Suppressor macrophage treated with lipopolysaccharide for 4 hours (primary cell): ENCODE results near the gene CMTM3.
A peak's percentile ranks its signal among the peaks of the same experiment; 100 is the strongest.
"Not testable (repeated sequence)": the region's sequence is repeated elsewhere in the genome, so short reads cannot be mapped to it uniquely, and the experiment has no call there.

Experiments used
- DNase-seq: peaks from one replicate; pipeline ENCODE4 v3.0.0-alpha.2; 2020

Gene CMTM3

DNA sequence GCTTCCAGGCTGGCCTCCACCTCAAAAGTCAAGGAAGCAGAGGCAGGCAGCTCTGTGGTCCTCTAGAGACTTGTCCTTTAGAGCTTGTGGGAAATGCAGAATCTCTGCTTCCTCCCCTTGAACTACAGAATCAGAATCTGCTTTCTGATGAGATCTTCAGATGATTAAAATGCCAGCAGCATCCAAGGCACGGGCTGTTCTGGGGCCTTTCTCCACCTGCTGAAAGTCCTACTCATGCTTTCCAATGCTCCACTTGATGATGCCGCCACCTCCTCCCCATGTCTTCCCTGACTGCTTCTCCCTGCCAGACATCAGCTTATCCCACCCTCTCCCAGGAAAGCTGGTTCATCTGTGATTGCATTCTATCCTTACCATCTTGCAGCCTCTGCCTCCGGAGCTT, 33.3 kb downstream of the CMTM3 start:
- DNase-seq: no peak

DNA sequence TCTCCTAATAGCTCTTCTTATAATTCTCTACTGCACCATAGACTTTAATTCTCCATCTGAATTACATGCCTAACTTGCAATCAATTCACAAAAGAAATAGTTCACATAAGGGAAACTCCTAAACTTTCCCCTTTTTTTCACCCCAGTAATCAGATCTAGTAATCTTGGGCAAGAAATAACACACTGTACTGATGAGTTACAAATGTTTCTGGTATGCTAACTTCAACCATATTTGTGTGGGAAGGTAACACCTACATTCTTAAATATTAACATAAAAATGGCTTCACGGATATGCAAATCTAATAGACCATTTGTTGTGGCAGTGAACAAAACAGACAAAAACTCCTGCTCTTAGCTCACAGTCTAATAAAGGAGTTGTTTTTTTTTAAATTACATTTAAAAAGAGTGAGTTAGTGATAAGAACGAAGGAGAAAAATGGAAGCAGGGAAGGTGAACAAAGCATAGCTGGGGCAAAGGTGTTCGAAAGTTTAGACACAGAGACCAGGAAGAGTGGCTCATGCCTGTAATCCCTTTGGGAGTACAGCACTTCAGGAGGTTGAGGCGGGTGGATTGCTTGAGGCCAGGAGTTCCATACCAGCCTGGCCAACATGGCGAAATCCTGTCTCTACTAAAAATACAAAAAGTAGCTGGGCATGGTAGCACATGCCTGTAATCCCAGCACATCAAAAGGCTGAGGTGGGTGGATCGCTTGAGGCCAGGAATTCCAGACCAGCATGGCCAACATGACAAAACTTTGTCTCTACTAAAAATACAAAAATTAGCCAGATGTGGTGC, 34.8 kb downstream of the CMTM3 start:
- no peak for DNase-seq

DNA sequence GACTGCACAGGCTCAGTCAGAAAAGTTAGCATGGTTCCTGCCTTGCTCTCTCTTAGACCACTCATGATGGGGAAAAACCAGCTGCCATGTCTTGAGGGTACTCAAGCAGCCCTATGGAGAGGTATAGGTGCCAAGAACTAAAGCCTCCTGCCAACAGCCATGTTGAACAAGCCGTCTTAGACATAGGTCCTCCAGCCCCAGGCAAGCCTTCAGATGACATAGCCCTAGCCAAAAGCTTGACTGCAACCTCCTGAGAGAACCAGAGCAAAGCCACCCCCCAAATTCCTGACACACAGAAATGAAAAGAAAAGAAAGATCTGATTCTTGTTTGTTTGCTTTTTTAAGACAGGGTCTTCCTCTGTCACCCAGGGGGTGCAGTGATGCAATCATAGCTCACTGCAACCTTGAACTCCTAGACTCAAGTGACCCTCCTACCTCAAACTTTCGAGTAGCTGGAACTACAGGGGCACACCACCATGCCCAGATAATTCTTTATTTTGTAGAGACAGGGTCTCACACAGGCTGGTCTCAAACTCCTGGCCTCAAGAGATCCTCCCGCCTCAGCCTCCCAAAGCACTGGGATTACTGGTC, 36.3 kb downstream of the CMTM3 start:
- DNase-seq: no peak

DNA sequence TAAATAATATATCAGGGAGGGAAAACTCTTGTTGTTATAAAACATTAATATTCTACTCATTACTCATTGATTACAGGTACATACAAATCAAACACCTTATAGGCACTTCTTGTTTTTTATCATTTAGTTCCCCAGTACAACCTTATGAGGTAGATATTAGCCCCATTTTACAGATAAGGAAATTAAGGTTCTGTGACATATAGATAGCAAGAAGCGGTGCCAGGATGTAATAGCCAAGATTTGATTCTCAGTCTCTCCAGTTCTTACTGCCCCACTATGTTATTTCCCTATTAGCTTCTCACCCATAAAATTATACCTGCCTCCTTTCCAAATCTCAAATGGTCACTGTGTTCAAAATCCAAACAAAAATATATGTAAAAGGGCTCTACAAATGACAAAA, 36.9 kb downstream of the CMTM3 start:
- no peak for DNase-seq

DNA sequence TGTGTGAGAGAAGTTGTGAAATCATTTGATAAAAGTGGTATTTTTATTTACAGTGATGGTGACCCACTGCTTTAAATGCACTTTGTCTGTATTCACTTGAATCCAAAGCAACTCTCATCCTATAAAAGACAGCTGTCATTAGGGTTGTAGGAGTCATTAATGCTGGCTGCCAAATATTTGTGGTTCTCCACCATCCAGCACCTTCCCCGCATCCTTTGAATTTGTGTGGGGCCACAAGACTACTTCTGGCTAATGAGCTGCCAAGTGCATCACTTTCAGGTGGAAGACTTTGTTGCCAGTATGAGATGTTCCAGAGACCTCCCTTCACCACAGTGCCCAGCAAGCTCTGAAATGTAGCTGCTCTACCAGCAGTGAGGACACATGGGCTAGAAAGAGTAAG, 43.4 kb downstream of the CMTM3 start:
- no peak for DNase-seq

DNA sequence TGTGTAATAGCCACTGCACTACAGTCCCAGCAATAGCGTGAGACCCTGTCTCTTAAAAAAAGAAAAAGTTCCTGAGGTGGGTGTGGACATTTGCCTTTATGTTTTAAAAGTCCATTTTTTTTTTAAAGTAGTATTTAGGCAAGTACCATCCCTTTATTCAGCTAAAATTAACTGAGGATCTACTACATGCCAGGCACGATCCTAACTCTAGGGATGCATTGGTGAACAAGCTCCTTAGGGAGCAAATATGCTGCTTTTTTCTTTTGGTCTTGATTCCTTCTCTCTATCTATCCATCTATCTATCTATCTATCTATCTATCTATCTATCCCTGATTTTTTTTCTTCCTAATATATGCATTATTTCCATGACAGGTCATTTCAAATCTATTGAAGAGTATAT, 44.7 kb downstream of the CMTM3 start:
- DNase-seq: no peak

DNA sequence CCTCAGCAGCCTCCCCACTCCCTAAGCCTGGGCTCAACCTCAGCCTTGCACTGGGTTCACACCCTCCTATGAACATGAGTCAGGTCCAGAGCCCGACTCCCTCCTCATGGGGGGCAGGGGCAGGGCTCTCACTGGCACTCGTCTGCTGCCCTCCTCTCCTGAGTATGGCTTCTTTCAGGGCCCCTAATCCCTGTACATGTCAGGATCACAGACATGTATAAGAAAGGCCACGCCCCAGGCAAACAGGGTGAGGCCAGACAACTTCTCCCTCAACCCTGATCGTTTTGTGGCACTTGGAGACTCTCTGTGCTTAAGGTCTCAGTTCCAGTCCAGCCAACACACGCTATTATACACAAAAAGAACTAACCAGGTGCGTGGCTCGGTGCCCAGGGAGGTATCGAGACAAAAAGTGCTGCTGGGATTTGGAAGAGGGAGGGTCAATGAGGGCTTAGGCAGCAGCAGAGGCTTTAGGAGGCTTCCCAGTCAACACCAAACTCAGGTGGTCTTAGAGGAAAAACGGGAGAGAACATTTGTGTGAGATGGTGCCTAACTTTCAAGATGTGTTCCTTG, 45.2 kb downstream of the CMTM3 start:
- DNase-seq: no peak

DNA sequence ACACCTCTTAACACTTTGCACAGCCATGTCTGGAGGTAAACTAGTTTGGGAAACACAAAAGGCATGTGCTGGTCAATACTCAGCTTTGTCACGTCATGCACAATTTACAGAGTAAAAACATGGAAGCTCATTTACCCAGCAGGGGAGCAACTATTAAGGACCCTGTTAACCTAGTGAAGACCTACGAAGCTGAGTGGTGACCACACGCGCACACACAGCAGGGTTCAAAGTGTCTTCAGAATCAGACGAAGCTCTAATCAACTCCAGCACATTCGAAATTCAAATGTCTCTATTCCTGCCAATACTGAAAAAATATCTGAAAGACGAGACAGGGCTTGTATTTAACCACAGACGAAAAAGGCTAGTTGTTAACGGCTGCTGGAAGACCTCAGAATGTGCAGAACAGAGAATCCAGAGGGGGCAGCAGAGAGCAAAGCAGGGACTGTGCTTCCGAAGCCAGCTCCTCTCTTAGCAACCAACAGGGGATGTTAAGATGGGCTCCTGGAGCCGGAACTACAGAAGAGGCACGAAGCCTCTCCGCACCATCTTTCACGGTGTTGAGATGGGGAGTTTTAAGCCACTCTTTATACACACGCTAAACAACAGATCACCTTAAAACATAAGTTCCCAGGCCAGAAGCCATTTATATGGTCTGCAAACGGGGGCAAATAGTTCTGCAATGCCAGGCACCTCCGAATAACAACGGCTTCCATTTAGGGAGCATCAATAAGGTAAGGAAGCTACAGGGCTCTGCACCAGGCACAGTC, 46.4 kb downstream of the CMTM3 start:
- peak; percentile 84 for DNase-seq

DNA sequence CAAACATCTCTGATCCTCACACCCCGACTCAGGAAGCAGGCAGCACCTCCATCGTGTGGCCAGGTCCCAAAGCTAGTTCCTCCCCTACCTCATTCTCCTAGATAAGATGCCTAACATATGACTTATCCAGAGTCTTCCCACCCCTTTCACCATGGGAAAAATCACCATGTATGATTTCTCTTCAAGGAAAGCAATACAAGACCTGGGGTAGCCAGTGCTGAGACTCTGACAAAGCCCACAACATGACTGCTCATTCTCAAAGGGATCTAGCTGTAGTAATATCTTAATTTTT, 46.9 kb downstream of the CMTM3 start:
- no peak for DNase-seq

DNA sequence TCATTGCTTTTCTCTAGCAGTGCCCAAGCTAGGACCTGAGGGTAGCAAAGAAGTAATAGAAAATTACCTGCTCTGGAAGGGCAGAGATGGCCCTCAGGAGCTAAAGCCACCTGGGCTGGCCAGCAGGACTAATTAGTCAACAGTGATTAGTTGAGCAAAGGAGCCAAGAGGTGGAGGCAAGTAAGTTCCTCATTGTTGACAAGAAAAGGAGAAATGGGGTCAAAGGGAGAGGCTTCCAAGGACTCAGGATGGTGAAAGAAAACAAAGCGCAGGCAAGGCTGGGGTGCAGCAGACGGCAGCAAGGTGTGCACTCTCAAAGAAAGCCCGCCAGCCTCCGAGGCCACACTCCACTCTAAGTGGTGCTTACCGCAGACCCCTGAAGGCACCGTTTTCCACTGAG, 47.5 kb downstream of the CMTM3 start:
- peak; percentile 11 for DNase-seq

DNA sequence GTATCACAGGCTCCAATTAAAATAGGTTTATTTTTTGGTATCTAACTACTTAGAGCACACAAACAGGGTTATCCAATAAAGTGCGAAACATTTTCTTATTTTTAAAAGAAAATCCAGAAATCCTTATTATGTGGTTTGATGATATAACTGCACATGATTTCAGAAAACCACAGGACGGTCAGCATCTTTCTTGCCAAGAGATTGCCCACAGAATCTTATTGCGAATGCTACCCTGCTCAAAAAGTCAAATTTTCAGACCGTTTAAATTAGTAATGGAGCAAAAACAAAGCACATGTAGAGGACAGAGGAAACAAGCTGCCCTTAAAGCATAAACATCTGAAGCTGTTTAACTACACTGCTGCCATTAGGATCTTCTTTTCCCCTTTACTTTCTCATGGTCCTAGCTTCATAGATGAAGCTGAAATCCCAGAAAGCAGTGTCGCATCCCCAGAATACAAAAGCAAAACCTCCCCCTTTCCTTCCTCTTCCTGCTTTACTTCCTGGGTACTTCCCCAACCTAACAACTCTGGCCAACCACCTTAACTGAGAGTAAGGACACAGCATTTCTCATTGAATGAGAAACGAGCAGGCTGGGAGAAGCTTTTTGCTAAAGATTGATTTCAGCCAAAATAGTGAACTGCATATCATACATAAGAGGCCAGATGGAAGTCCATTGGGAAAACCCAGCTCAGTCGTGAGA, 48.3 kb downstream of the CMTM3 start:
- DNase-seq: peak; percentile 28

DNA sequence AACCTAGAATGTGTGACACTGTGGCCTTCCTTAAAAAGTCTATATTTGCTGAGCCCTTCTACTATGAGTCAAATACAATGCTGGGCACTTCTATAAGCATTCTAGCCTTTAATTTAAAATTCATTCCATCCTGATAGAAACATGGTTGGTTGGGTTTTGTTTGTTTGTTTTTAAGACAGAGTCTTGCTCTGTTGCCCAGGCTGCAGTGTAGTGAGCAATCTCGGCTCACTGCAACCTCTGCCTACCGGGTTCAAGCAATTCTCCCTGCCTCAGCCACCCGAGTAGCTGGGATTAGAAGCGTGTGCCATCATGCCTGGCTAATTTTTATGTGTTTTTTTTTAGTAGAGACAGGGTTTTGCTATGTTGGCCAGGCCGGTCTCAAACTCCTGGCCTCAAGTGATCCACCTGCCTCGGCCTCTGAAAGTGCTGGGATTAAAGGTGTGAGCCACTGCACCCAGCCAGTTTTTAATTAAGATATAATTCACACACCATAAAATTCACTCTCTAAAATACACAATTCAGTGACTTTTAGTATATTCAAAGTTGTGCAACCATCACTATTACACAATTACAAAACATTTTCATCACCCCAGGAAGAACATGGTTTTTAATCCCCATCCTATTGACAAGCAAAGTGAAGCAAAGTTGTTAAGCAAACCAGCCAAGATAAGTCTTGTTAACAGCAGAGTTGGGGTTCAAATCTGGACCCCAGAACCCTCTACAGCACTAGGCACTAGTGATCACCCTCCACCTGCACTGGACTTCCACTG, 49.3 kb downstream of the CMTM3 start:
- DNase-seq: peak; percentile 51

DNA sequence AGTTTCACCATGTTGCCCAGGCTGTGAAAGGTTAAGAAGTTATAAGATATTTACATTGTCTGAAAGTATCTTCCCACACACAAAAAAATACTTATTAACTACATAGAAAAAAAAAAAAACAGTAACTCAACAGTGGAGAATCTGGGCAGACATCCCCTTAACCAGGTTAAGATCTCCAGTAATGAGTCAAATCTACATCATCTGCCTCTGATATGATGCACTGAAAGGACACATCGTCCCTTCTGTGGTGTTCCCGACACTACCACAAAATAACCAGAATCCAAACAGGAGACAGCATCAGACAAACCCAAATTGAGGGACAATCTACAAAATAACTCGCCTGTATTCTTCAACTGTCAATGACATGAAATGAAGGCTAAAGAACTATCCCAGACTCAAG, 52.0 kb downstream of the CMTM3 start:
- no peak for DNase-seq

DNA sequence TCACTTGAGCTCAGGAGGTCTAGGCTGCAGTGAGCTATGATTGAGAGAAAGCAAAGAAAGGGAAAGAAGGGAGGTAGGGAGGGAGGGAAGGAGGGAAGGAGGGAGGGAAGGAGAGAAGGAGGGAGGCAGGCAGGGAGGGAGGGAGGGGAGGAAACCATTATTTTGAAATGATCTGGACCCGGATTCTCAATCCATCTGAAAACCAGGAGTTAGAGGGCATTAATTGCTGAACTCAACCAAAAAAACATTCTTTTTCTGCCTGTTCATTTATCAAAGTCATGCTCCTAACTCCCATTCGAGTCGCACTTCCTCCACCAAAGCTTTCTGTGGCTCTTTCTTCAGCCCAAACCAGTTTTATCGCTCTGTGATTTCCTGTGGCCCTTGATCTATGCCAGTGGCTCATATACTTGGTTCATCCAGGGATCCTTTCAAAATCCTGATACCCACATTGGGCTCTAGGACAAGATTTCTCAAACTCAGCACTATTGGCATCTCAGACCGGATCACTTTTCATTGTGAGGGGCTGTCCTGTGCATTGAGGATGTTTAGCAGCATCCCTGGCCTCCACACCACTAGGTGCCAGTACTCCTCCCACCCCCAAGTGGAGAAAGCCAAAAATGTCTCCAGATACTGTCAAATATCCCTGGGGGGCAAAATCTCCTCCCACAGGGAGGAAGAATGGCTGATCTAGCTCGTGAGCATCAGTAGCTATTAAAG, 53.8 kb downstream of the CMTM3 start:
- DNase-seq: no peak

DNA sequence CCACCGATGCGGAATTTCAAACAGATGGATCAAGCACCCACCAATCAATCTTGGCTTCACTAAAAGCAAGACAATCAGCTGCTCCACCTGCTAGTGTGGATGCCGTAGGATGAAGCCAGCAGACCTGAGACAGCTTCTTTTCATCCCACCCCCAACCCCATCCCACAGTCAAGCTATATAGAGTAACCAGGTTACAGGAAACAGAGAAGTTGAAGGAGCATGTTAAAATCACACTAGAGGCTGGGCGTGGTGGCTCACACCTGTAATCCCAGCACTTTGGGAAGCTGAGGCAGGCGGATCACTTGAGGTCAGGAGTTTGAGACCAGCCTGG, 54.3 kb downstream of the CMTM3 start:
- no peak for DNase-seq

DNA sequence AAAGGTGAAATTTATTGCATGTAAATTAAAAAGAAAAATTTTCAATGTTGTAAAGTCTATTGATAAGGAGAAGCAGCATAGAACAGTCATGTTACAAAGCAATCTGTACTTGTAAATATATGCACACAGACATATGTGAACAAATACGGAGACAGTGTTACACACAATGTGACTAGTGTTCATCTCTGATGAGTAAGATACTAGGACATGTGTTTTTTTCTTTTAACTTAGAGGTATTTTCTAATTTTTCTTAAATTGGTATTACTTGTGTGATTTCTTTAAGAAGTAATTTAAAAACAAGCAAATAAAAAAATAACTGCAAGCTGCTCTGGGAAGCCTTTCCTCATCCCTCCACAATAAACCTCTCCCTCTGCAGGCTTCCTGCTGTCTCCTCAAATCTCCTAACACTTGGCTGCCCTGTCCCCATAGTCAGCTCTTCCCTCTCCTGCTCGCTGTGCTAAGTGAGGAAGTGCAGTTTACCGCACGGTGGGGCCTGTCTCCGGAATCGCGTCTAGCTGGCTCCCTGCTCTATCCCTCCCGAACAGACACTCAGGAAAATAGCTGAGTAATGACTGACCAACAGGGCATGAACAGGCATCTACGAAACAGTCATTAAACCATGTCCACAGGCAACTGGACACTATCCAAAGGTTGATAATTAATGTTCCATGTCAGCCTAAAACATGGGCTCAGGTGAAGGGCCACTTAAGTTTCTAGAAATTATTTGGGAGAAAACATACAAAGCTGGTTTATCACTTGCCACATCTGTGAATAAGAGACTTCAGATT, 56.1 kb downstream of the CMTM3 start:
- peak; percentile 66 for DNase-seq

DNA sequence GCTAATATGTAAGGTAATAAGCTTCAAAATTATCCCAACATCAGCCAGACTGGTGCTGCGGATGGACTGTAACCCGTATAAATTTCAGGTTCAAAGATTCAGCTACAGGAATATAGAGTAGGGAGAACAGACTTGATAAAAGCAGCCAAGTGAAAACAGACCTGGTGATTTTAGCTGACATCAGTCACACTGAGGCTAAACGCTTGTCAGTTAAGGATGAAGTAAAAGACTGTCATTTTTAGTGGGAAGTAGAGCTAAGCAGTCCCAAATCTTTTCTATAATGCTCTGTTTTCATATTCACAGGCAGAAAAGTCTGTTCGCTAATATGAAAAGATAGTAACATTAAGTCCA, 56.7 kb downstream of the CMTM3 start:
- DNase-seq: no peak

DNA sequence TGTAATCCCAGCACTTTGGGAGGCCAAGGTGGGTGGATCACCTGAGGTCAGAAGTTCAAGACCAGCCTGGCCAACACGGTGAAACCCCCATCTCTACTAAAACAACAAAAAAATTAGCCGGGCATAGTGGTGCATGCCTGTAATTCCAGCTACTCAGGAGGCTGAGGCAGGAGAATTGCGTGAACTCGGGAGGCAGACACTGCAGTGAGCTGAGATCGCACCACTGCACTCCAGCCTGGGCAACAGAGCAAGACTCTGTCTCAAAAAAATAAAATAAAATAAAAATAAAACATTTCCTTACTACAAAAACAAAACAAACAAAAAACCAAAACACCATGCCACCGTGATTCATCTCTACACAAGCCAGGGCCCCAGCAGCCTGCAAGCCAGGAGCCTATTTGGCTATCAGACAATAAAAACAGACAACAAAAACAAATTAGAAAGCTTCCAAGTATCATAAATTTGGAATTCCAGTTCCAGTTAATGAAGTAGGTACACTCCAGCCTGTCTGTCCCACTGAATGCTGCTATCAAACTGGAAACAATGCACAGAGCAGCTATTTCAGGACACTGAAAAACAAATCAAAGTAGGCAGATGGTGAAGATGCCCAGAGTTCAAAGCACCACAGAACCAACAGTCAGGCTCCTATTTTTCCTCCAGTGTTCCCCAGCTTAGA, 57.3 kb downstream of the CMTM3 start:
- not testable (repeated sequence) for DNase-seq

DNA sequence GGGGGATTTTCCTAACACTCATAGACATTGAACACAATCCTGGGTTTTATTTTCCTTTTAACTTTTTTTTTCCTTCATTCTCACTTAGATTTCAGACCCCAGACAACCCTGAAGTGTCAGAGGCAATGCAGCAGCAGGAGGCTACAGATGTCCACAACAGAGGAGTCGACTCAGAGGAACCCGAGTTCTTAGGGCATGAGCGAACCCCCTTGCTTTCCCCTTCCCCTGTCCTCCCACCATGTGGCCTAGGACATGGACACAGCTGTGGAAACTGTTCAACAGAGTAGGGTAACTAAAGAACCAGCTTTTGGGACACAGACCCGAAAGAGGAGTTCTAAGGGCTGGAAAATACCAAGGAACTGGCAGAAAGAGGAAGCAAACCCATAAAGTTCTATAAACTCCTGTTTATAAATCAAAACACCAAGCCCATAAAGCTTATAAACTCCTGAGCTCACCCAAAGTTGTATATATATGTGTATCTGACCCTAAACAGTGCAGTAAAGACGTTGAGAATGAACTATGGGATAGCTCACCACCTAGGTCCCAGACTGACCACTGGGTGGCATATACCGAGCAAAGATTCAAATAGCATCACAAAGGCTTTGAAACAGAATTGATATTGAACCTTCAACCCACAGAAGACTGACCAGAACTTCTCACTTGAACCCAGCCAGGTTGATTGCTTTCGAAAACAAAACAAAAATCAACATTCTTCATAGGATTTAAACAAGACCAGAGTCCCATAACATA, 58.1 kb downstream of the CMTM3 start:
- peak; percentile 25 for DNase-seq
